Activated gamma-delta T cell treated with Interleukin-2 at 50 U/mL for 16 hours (primary cell): ENCODE results near the gene NDUFS8.

Source experiments
- DNase-seq: peaks from one replicate; pipeline ENCODE4 v3.0.0-alpha.2; 2020

The NDUFS8 gene

GRCh38 chr11:68003846-68004550, 26.5 kb upstream of the NDUFS8 start, which contains the start of gene UNC93B1:
Gene UNC93B1, minus strand, starts transcription at chr11:68004097. Its CDS starts 54 bp downstream, at chr11:68004043.
- DNase-seq = peak; percentile 76

GRCh38 chr11:68004551-68005335, 25.7 kb upstream of the NDUFS8 start:
- no peak for DNase-seq

GRCh38 chr11:68006606-68007166, 23.8 kb upstream of the NDUFS8 start:
- DNase-seq = no peak

- no peak for DNase-seq
These were observed 22.7 kb upstream of the NDUFS8 start for GRCh38 chr11:68007498-68008380.

- no peak for DNase-seq
These were observed 21.8 kb upstream of the NDUFS8 start for GRCh38 chr11:68008381-68009337.

- DNase-seq = no peak
These were observed 20.9 kb upstream of the NDUFS8 start for GRCh38 chr11:68009391-68010089.

- DNase-seq = no peak
These were observed 20.1 kb upstream of the NDUFS8 start, which contains the start of gene ALDH3B1 for GRCh38 chr11:68010090-68011041. Gene ALDH3B1, plus strand, starts transcription at chr11:68010327. Its CDS starts 4,971 bp downstream, at chr11:68015298.

- no peak for DNase-seq
These were observed 19.2 kb upstream of the NDUFS8 start for GRCh38 chr11:68011051-68011943.

GRCh38 chr11:68012044-68012842, 18.2 kb upstream of the NDUFS8 start:
- no peak for DNase-seq

- DNase-seq = no peak
These were observed 17.5 kb upstream of the NDUFS8 start for GRCh38 chr11:68012843-68013610.

- no peak for DNase-seq
These were observed 16.8 kb upstream of the NDUFS8 start for GRCh38 chr11:68013611-68014156.

GRCh38 chr11:68014157-68014946, 16.1 kb upstream of the NDUFS8 start:
- no peak for DNase-seq

- DNase-seq = no peak
These were observed 15.5 kb upstream of the NDUFS8 start for GRCh38 chr11:68014947-68015447.

- DNase-seq = no peak
These were observed 15.0 kb upstream of the NDUFS8 start for GRCh38 chr11:68015467-68015866.

GRCh38 chr11:68016161-68016903, 14.1 kb upstream of the NDUFS8 start:
- no peak for DNase-seq
